Progenitor cell of endocrine pancreas (in vitro differentiated cells): ENCODE data around the gene ZNF775. TPM values are rescaled to one million over a fixed set of nuclear protein-coding genes. Genes with fewer than 3 reads are reported as not detected.

Source experiments
- DNase-seq: peaks from one replicate; pipeline ENCODE4 v3.0.0; 2021; ENCODE audit warnings: low spot score; ENCODE audit not compliant: unreplicated experiment
- H3K27ac Mint-ChIP-seq: 2 replicates; pipeline ENCODE4 v1.8.0; 2021; ENCODE audit warnings: mild to moderate bottlenecking, moderate library complexity, mixed read lengths
- H3K27me3 Mint-ChIP-seq: 2 replicates; pipeline ENCODE4 v1.8.0; 2021; ENCODE audit warnings: mixed read lengths
- H3K36me3 Mint-ChIP-seq: 2 replicates; pipeline ENCODE4 v1.8.0; 2022; ENCODE audit warnings: mixed read lengths; ENCODE audit not compliant: insufficient read depth
- H3K4me1 Mint-ChIP-seq: 2 replicates; pipeline ENCODE4 v1.8.0; 2021; ENCODE audit warnings: low read depth, mixed read lengths
- H3K4me3 Mint-ChIP-seq: 2 replicates; pipeline ENCODE4 v1.8.0; 2021; ENCODE audit warnings: low read depth, mild to moderate bottlenecking, moderate library complexity, mixed read lengths
- H3K9me3 Mint-ChIP-seq: 2 replicates; pipeline ENCODE4 v1.8.0; 2021; ENCODE audit warnings: low read depth, mixed read lengths
- total RNA-seq: library from RNA; stranded (reverse); gene quantifications from 2 replicates; pipeline ENCODE4 v1.2.1, GENCODE V29; 2021
- TF ChIP-seq, protein P1 (sequence below): fragments of 200-600 bp; sonication (generic); IDR thresholded peaks from one replicate; pipeline ENCODE4 v1.5.0; 2021; ENCODE audit warnings: antibody characterized with exemption, mild to moderate bottlenecking; ENCODE audit not compliant: unreplicated experiment

ZNF775 gene
- total RNA-seq, 1 donor from 2014 or later = 10.8 TPM

DNA sequence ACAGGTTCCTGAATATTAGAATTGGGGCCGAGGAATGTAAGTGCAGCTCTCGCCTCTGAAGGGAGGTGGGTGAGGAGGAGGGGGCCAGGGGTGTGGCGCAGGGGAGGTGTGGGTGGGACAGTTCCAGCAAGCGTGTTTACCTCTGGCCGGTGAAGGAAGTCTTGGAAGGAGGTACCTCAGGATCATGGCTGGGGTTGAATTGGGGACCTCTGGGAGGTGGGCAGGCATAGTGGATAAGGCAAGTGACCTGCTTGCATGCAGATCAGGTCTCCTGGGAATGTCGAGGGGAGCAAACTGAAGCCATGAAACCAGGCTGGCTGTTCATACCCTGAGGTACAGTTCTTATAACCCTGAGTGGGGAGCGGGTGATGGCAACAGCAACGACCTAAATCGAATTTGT lies 2.0 kb downstream of the ZNF775 start:
- Mint-ChIP-seq H3K9me3 (no peaks in the 10 kb centered on the region), H3K4me1 (peaks cover 70% of the 10 kb centered on the region), H3K27me3 (no peaks in the 10 kb centered on the region), H3K4me3 (peak overlapping the region; percentile 91), H3K36me3 (no peaks in the 10 kb centered on the region), H3K27ac (peak overlapping the region; percentile 74)
- no peak for DNase-seq
- TF ChIP-seq, protein P1, sequence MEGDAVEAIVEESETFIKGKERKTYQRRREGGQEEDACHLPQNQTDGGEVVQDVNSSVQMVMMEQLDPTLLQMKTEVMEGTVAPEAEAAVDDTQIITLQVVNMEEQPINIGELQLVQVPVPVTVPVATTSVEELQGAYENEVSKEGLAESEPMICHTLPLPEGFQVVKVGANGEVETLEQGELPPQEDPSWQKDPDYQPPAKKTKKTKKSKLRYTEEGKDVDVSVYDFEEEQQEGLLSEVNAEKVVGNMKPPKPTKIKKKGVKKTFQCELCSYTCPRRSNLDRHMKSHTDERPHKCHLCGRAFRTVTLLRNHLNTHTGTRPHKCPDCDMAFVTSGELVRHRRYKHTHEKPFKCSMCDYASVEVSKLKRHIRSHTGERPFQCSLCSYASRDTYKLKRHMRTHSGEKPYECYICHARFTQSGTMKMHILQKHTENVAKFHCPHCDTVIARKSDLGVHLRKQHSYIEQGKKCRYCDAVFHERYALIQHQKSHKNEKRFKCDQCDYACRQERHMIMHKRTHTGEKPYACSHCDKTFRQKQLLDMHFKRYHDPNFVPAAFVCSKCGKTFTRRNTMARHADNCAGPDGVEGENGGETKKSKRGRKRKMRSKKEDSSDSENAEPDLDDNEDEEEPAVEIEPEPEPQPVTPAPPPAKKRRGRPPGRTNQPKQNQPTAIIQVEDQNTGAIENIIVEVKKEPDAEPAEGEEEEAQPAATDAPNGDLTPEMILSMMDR = no peak

- Mint-ChIP-seq H3K9me3 (no peaks in the 10 kb centered on the region), H3K36me3 (no peaks in the 10 kb centered on the region), H3K27ac (no peak overlapping the region), H3K4me3 (no peak overlapping the region), H3K27me3 (no peaks in the 10 kb centered on the region), H3K4me1 (peaks cover 64% of the 10 kb centered on the region)
- DNase-seq = no peak
- TF ChIP-seq, protein P1 = no peak
Observed at GRCh38 chr7:150381785-150382122, 2.6 kb downstream of the ZNF775 start.

DNA sequence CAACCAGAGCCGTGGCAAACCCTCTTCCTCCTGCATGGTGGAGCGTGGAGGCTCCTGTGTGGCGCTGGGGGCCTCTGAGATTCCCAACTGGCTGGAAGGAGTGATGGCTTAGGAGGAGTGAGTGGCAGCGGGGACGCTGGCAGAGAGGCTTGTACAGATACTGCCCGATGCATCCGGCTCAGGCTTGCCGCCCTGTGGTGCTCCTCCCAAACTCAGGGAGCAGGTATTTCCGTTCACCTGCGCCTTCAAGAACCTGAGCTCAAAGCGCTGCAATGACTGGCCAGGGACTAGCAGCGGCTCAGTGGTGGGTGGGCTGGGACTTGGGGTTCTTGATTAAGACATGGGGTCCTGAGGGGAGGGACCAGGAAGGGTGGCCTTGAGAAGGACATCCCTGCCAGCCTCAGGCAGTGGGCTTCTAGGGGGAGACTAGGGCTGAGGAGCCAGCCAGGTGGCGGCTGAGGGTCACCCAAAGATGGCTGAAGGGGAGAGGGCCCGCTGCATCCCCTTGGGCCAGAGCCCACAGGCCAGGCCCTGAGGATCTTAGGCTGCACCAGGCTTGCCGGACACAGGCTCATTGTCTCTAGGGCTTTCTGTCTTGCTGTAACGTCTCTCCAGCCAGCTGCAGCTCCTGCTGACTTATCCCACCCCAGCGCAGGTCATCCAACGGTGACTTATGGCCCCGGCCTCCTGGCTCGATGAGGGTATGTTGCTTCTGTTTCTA lies 3.2 kb downstream of the ZNF775 start:
- DNase-seq = no peak
- Mint-ChIP-seq H3K27ac (peak overlapping the region; percentile 93), H3K9me3 (no peaks in the 10 kb centered on the region), H3K36me3 (no peaks in the 10 kb centered on the region), H3K4me1 (peaks cover 64% of the 10 kb centered on the region), H3K4me3 (peak overlapping the region; percentile 47), H3K27me3 (no peaks in the 10 kb centered on the region)
- TF ChIP-seq, protein P1 = no peak

GRCh38 chr7:150382844-150383225 lies 3.7 kb downstream of the ZNF775 start:
- Mint-ChIP-seq H3K27me3 (no peaks in the 10 kb centered on the region), H3K27ac (peak overlapping the region; percentile 93), H3K9me3 (no peaks in the 10 kb centered on the region), H3K4me1 (peaks cover 58% of the 10 kb centered on the region), H3K4me3 (peak overlapping the region; percentile 47), H3K36me3 (no peaks in the 10 kb centered on the region)
- DNase-seq = no peak
- TF ChIP-seq, protein P1 = no peak

DNA sequence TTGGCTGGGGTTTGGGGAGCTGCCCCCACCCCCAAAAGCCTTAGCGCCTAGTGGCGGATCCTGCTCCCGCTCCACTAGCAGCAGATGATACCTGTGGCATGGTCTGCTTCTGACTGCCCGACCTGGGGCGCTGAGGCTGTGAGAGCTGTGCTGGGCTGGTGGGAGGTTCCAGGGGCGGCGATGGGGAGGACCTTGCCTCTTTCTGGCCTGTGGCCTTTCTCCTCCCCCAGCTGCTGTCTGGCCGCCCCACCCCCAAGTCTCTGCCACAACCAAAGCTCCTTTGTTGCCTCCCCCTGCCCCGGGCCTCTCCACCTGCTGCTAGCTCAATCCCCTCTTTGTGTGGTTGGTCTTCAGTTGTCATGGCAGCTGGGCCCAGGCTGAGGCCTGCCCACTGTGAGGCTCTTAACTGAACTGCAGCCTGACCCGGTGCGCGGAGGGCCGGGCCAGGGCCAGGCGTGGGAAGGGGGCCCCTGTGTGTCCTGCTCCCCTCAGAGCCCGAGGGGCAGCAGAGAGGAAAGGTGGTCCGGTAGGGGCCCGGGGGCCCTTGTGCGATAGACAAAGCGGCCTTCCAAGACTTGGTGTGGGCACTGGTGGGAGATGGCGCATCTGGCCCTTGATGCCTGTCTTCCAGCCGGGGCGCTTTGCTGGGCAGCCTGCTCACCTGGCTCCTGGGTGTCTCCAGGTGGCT lies 4.7 kb downstream of the ZNF775 start:
- Mint-ChIP-seq H3K4me3 (peak overlapping the region; percentile 52), H3K4me1 (peaks cover 58% of the 10 kb centered on the region)

More for the DNA sequence above, 4.7 kb downstream of the ZNF775 start:
- peak overlapping the region; percentile 93 for H3K27ac Mint-ChIP-seq
- H3K36me3 Mint-ChIP-seq = peaks cover 2% of the 10 kb centered on the region
- TF ChIP-seq, protein P1 = no peak
- H3K27me3 Mint-ChIP-seq = no peaks in the 10 kb centered on the region
- DNase-seq = peak; percentile 73
- H3K9me3 Mint-ChIP-seq = no peaks in the 10 kb centered on the region
